CD4-positive, alpha-beta T cell treated with Interleukin-12 subunit alpha and Interleukin-12 subunit beta, for 1 hour (primary cell): ENCODE data around the gene COL11A2.

ENCODE experiments used
- DNase-seq: peaks from one replicate; pipeline ENCODE4 v3.0.0-alpha.2; 2020

The COL11A2 gene

GRCh38 chr6:33191383-33192104 is 723 bp downstream of the COL11A2 start:
- DNase-seq, result no peak

- DNase-seq, result no peak
Observed at GRCh38 chr6:33190504-33191107, 1.7 kb downstream of the COL11A2 start.

GRCh38 chr6:33189625-33190448 is 2.4 kb downstream of the COL11A2 start:
- no peak for DNase-seq

GRCh38 chr6:33189164-33189563 is 3.1 kb downstream of the COL11A2 start:
- DNase-seq, result no peak

- DNase-seq, result no peak
Observed at GRCh38 chr6:33187809-33188208, 4.5 kb downstream of the COL11A2 start.

- DNase-seq, result no peak
Observed at GRCh38 chr6:33185654-33186187, 6.5 kb downstream of the COL11A2 start.

- DNase-seq, result no peak
Observed at GRCh38 chr6:33185190-33185589, 7.1 kb downstream of the COL11A2 start.

GRCh38 chr6:33183071-33183683 is 9.1 kb downstream of the COL11A2 start:
- no peak for DNase-seq

- no peak for DNase-seq
Observed at GRCh38 chr6:33181141-33181540, 11.1 kb downstream of the COL11A2 start.

GRCh38 chr6:33178755-33179475 is 13.4 kb downstream of the COL11A2 start:
- DNase-seq, result no peak

GRCh38 chr6:33177552-33178446 is 14.5 kb downstream of the COL11A2 start:
- DNase-seq, result no peak

GRCh38 chr6:33176906-33177305 is 15.4 kb downstream of the COL11A2 start:
- no peak for DNase-seq

GRCh38 chr6:33175436-33176069 is 16.7 kb downstream of the COL11A2 start:
- no peak for DNase-seq

GRCh38 chr6:33174784-33175183 is 17.5 kb downstream of the COL11A2 start:
- DNase-seq, result no peak

- DNase-seq, result no peak
Observed at GRCh38 chr6:33173535-33174180, 18.6 kb downstream of the COL11A2 start.

GRCh38 chr6:33172688-33173534 is 19.4 kb downstream of the COL11A2 start:
- no peak for DNase-seq

- DNase-seq, result no peak
Observed at GRCh38 chr6:33171880-33172687, 20.2 kb downstream of the COL11A2 start.
